Body of pancreas (tissue), 4 donors: ENCODE results near the gene CCDC83.

ENCODE experiments used
- POLR2A ChIP-seq, 3 donors: fragments of 450-650 bp; IDR thresholded peaks; one replicate each; pipeline ENCODE4 v1.6.1; 2016; ENCODE audit warnings: antibody characterized with exemption in 3 of 3, mild to moderate bottlenecking in 2 of 3
- TF ChIP-seq, protein P1 (sequence below), 7 experiments: fragments of 450-650 bp in 4 of 7; fragments of 200-600 bp in 3 of 7; sonication (generic) in 3 of 7; IDR thresholded peaks; one replicate each; pipeline ENCODE4 v1.5.1; 2016 to 2019; ENCODE audit warnings: antibody characterized with exemption in 7 of 7

DNA sequence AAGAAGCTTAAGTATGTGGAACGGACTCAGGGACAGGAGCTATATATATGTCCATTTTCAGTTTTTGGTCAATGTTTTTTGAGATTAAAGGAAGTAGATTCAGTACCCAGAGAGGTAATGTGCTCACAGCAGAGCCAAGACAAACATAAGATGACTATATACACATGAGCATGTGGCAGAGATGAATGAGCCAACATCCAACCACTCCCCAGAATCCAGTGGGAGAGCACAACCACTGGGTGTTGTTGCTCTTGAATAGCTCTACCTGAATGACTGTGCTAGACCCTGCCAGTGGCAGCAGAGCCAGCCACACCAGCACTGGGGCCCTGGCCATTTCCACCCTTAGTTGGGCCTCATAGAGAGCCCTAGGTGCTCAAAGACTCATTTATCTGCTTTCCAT is 33.5 kb upstream of the CCDC83 start:
- TF ChIP-seq, protein P1, sequence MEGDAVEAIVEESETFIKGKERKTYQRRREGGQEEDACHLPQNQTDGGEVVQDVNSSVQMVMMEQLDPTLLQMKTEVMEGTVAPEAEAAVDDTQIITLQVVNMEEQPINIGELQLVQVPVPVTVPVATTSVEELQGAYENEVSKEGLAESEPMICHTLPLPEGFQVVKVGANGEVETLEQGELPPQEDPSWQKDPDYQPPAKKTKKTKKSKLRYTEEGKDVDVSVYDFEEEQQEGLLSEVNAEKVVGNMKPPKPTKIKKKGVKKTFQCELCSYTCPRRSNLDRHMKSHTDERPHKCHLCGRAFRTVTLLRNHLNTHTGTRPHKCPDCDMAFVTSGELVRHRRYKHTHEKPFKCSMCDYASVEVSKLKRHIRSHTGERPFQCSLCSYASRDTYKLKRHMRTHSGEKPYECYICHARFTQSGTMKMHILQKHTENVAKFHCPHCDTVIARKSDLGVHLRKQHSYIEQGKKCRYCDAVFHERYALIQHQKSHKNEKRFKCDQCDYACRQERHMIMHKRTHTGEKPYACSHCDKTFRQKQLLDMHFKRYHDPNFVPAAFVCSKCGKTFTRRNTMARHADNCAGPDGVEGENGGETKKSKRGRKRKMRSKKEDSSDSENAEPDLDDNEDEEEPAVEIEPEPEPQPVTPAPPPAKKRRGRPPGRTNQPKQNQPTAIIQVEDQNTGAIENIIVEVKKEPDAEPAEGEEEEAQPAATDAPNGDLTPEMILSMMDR (IDR thresholded peaks at IDR 0.05), result no peak
- TF ChIP-seq POLR2A (IDR thresholded peaks at IDR 0.05), result no peak
